ENCODE data around the gene AP3B1. TPM values are rescaled to one million over a fixed set of nuclear protein-coding genes. Genes with fewer than 3 reads are reported as not detected.

Gene AP3B1
- polyA plus RNA-seq, 1 of the 3 experiments (the other 2 are of a cell fraction): 18.0 TPM

- no peaks in the 10 kb centered on the region for H3K4me1 ChIP-seq (ENCODE audit: control insufficient read depth in 1 of 2, insufficient read depth in 2 of 2, low read depth in 1 of 2, low read length in 1 of 2)
- DNase-seq: no peak
- no peaks in the 10 kb centered on the region for H3K9me3 ChIP-seq
- TF ChIP-seq NRF1 (IDR thresholded peaks at IDR 0.05; ENCODE audit: low read depth, low read length) (no peak), RXRA (IDR thresholded peaks at IDR 0.05; ENCODE audit: borderline replicate concordance, low read depth) (no peak), FOSL2 (IDR thresholded peaks at IDR 0.05; ENCODE audit: borderline replicate concordance, low read depth) (no peak), REST (IDR thresholded peaks at IDR 0.05; ENCODE audit: low read depth, low read length) (no peak), RAD21 (IDR thresholded peaks at IDR 0.05; ENCODE audit: low read length) (no peak), YY1 (IDR thresholded peaks at IDR 0.05; ENCODE audit: low read depth) (no peak), MEF2A (IDR thresholded peaks at IDR 0.05; ENCODE audit: borderline replicate concordance, low read depth) (no peak), SIN3A (IDR thresholded peaks at IDR 0.05; ENCODE audit: borderline replicate concordance, low read depth, low read length) (no peak), FOXM1 (IDR thresholded peaks at IDR 0.05; ENCODE audit: low read depth) (no peak), CHD2 (IDR thresholded peaks at IDR 0.05; ENCODE audit: low read length, partially characterized antibody) (no peak), RFX5 (IDR thresholded peaks at IDR 0.05; ENCODE audit: low read length) (no peak), EP300 (IDR thresholded peaks at IDR 0.05; ENCODE audit: borderline replicate concordance in 1 of 2, low read depth in 1 of 2, low read length in 1 of 2) (no peak), USF1 (IDR thresholded peaks at IDR 0.05; ENCODE audit: borderline replicate concordance, low read depth) (no peak)
- TF ChIP-seq, protein P1, sequence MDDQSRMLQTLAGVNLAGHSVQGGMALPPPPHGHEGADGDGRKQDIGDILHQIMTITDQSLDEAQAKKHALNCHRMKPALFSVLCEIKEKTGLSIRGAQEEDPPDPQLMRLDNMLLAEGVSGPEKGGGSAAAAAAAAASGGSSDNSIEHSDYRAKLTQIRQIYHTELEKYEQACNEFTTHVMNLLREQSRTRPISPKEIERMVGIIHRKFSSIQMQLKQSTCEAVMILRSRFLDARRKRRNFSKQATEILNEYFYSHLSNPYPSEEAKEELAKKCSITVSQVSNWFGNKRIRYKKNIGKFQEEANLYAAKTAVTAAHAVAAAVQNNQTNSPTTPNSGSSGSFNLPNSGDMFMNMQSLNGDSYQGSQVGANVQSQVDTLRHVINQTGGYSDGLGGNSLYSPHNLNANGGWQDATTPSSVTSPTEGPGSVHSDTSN (IDR thresholded peaks at IDR 0.05): no peak
- TF ChIP-seq, protein P2, sequence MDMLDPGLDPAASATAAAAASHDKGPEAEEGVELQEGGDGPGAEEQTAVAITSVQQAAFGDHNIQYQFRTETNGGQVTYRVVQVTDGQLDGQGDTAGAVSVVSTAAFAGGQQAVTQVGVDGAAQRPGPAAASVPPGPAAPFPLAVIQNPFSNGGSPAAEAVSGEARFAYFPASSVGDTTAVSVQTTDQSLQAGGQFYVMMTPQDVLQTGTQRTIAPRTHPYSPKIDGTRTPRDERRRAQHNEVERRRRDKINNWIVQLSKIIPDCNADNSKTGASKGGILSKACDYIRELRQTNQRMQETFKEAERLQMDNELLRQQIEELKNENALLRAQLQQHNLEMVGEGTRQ (IDR thresholded peaks at IDR 0.05; ENCODE audit: borderline replicate concordance, low read depth, low read length): no peak
- TF ChIP-seq, protein P3, sequence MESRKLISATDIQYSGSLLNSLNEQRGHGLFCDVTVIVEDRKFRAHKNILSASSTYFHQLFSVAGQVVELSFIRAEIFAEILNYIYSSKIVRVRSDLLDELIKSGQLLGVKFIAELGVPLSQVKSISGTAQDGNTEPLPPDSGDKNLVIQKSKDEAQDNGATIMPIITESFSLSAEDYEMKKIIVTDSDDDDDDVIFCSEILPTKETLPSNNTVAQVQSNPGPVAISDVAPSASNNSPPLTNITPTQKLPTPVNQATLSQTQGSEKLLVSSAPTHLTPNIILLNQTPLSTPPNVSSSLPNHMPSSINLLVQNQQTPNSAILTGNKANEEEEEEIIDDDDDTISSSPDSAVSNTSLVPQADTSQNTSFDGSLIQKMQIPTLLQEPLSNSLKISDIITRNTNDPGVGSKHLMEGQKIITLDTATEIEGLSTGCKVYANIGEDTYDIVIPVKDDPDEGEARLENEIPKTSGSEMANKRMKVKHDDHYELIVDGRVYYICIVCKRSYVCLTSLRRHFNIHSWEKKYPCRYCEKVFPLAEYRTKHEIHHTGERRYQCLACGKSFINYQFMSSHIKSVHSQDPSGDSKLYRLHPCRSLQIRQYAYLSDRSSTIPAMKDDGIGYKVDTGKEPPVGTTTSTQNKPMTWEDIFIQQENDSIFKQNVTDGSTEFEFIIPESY (IDR thresholded peaks at IDR 0.05; ENCODE audit: borderline replicate concordance, low read depth): no peak
- no peaks in the 10 kb centered on the region for H3F3A ChIP-seq (replicated peaks; ENCODE audit: insufficient read depth)
- H2AFZ ChIP-seq (ENCODE audit: low read depth): no peak overlapping the region
- H3K79me2 ChIP-seq (ENCODE audit: insufficient read depth): no peaks in the 10 kb centered on the region
- H3K27me3 ChIP-seq (ENCODE audit: insufficient read depth): no peaks in the 10 kb centered on the region
- H3K4me2 ChIP-seq: no peak overlapping the region
- H3K4me3 ChIP-seq (ENCODE audit: low read depth in 2 of 2, low read length in 1 of 2): no peak overlapping the region
- no peaks in the 10 kb centered on the region for H4K20me1 ChIP-seq (ENCODE audit: insufficient read depth)
- CTCF ChIA-PET: no interaction called here
- H3K27ac ChIP-seq (ENCODE audit: low read depth in 2 of 2, low read length in 1 of 2): no peak overlapping the region
- peaks cover 10 to 28% of the 10 kb centered on the region in 2 experiments for H3K36me3 ChIP-seq (replicated peaks in 1 of 2; ENCODE audit: control insufficient read depth in 1 of 2, insufficient read depth in 2 of 2, low read length in 1 of 2)
- 97% methylated on average over 5 of the region's 5 CpGs for WGBS (ENCODE audit: low lambda C conversion rate)
- no peaks in the 10 kb centered on the region for H3K9me2 ChIP-seq
- POLR2A ChIA-PET: no interaction called here
- no peak overlapping the region for H3K9ac ChIP-seq
Observed at GRCh38 chr5:78041805-78042204, 252.7 kb downstream of the AP3B1 start.
